Measurements from ENCODE around the gene CYP26C1. TPM values are rescaled to one million over a fixed set of nuclear protein-coding genes. Genes with fewer than 3 reads are reported as not detected.

Gene CYP26C1
- total RNA-seq = not detected

GRCh38 chr10:93059975-93060886, at the start of gene CYP26C1:
Gene CYP26C1 (plus strand): TSS chr10:93060798. CDS start chr10:93061264, 466 bp downstream.
- H3K9me3 Mint-ChIP-seq = no peaks in the 10 kb centered on the region
- H3K27ac Mint-ChIP-seq = no peak within 1 kb of the TSS
- no peak for ATAC-seq (replicated peaks)
- H3K4me3 Mint-ChIP-seq = peak within 1 kb of the TSS; percentile 69
- peaks cover 39% of the 10 kb centered on the region for H3K36me3 Mint-ChIP-seq (ENCODE audit: low read depth)
- H3K4me1 Mint-ChIP-seq = peaks cover 11% of the 10 kb centered on the region
- peaks cover 28% of the 10 kb centered on the region for H3K27me3 Mint-ChIP-seq

GRCh38 chr10:93015722-93016121, 44.9 kb upstream of the CYP26C1 start:
- H3K9me3 Mint-ChIP-seq = no peaks in the 10 kb centered on the region
- no peak for ATAC-seq (replicated peaks)
- H3K27me3 Mint-ChIP-seq = no peaks in the 10 kb centered on the region
- H3K4me3 Mint-ChIP-seq = no peak overlapping the region
- H3K4me1 Mint-ChIP-seq = no peaks in the 10 kb centered on the region
- peaks cover 21% of the 10 kb centered on the region for H3K36me3 Mint-ChIP-seq (ENCODE audit: low read depth)
- no peak overlapping the region for H3K27ac Mint-ChIP-seq

GRCh38 chr10:93023013-93023650, 37.5 kb upstream of the CYP26C1 start:
- no peak for ATAC-seq (replicated peaks)
- Mint-ChIP-seq H3K9me3 (no peaks in the 10 kb centered on the region), H3K36me3 (ENCODE audit: low read depth) (peaks cover 15% of the 10 kb centered on the region), H3K27ac (no peak overlapping the region), H3K4me1 (no peaks in the 10 kb centered on the region), H3K4me3 (no peak overlapping the region), H3K27me3 (no peaks in the 10 kb centered on the region)

- Mint-ChIP-seq H3K36me3 (ENCODE audit: low read depth) (peaks cover 7% of the 10 kb centered on the region), H3K9me3 (no peaks in the 10 kb centered on the region), H3K4me1 (no peaks in the 10 kb centered on the region), H3K27ac (no peak overlapping the region), H3K4me3 (no peak overlapping the region), H3K27me3 (no peaks in the 10 kb centered on the region)
- no peak for ATAC-seq (replicated peaks)
Observed at GRCh38 chr10:93026072-93026471, 34.5 kb upstream of the CYP26C1 start.

- Mint-ChIP-seq H3K4me1 (no peaks in the 10 kb centered on the region), H3K4me3 (no peak overlapping the region), H3K36me3 (ENCODE audit: low read depth) (peaks cover 7% of the 10 kb centered on the region), H3K27ac (no peak overlapping the region), H3K9me3 (no peaks in the 10 kb centered on the region), H3K27me3 (no peaks in the 10 kb centered on the region)
- ATAC-seq (replicated peaks) = no peak
Observed at GRCh38 chr10:93027508-93027907, 33.1 kb upstream of the CYP26C1 start.

GRCh38 chr10:93028883-93029282, 31.7 kb upstream of the CYP26C1 start:
- Mint-ChIP-seq H3K4me1 (no peaks in the 10 kb centered on the region), H3K36me3 (ENCODE audit: low read depth) (peaks cover 7% of the 10 kb centered on the region), H3K27ac (no peak overlapping the region), H3K4me3 (no peak overlapping the region), H3K9me3 (no peaks in the 10 kb centered on the region), H3K27me3 (no peaks in the 10 kb centered on the region)
- no peak for ATAC-seq (replicated peaks)

GRCh38 chr10:93030409-93030808, 30.2 kb upstream of the CYP26C1 start:
- H3K36me3 Mint-ChIP-seq (ENCODE audit: low read depth) = peaks cover 7% of the 10 kb centered on the region
- no peak for ATAC-seq (replicated peaks)
- H3K9me3 Mint-ChIP-seq = no peaks in the 10 kb centered on the region
- no peak overlapping the region for H3K27ac Mint-ChIP-seq
- no peaks in the 10 kb centered on the region for H3K27me3 Mint-ChIP-seq
- no peaks in the 10 kb centered on the region for H3K4me1 Mint-ChIP-seq
- H3K4me3 Mint-ChIP-seq = no peak overlapping the region

- Mint-ChIP-seq H3K27ac (no peak overlapping the region), H3K4me3 (no peak overlapping the region), H3K36me3 (ENCODE audit: low read depth) (no peaks in the 10 kb centered on the region), H3K27me3 (no peaks in the 10 kb centered on the region), H3K9me3 (no peaks in the 10 kb centered on the region), H3K4me1 (no peaks in the 10 kb centered on the region)
- ATAC-seq (replicated peaks) = no peak
Observed at GRCh38 chr10:93032105-93032808, 28.3 kb upstream of the CYP26C1 start.

GRCh38 chr10:93032809-93033137, 27.8 kb upstream of the CYP26C1 start:
- no peaks in the 10 kb centered on the region for H3K9me3 Mint-ChIP-seq
- no peak overlapping the region for H3K27ac Mint-ChIP-seq
- H3K27me3 Mint-ChIP-seq = no peaks in the 10 kb centered on the region
- no peaks in the 10 kb centered on the region for H3K36me3 Mint-ChIP-seq (ENCODE audit: low read depth)
- ATAC-seq (replicated peaks) = no peak
- no peaks in the 10 kb centered on the region for H3K4me1 Mint-ChIP-seq
- no peak overlapping the region for H3K4me3 Mint-ChIP-seq

GRCh38 chr10:93034426-93034825, 26.2 kb upstream of the CYP26C1 start:
- H3K27ac Mint-ChIP-seq = no peak overlapping the region
- ATAC-seq (replicated peaks) = no peak
- H3K4me1 Mint-ChIP-seq = peaks cover 1% of the 10 kb centered on the region
- no peaks in the 10 kb centered on the region for H3K36me3 Mint-ChIP-seq (ENCODE audit: low read depth)
- no peaks in the 10 kb centered on the region for H3K27me3 Mint-ChIP-seq
- H3K9me3 Mint-ChIP-seq = no peaks in the 10 kb centered on the region
- no peak overlapping the region for H3K4me3 Mint-ChIP-seq

GRCh38 chr10:93039110-93039509, 21.5 kb upstream of the CYP26C1 start:
- no peaks in the 10 kb centered on the region for H3K27me3 Mint-ChIP-seq
- no peak overlapping the region for H3K27ac Mint-ChIP-seq
- H3K9me3 Mint-ChIP-seq = no peaks in the 10 kb centered on the region
- H3K36me3 Mint-ChIP-seq (ENCODE audit: low read depth) = no peaks in the 10 kb centered on the region
- H3K4me1 Mint-ChIP-seq = peaks cover 5% of the 10 kb centered on the region
- ATAC-seq (replicated peaks) = no peak
- no peak overlapping the region for H3K4me3 Mint-ChIP-seq

- Mint-ChIP-seq H3K27me3 (no peaks in the 10 kb centered on the region), H3K4me1 (peaks cover 5% of the 10 kb centered on the region), H3K36me3 (ENCODE audit: low read depth) (no peaks in the 10 kb centered on the region), H3K4me3 (no peak overlapping the region), H3K9me3 (no peaks in the 10 kb centered on the region), H3K27ac (no peak overlapping the region)
- no peak for ATAC-seq (replicated peaks)
Observed at GRCh38 chr10:93039721-93040120, 20.9 kb upstream of the CYP26C1 start.

GRCh38 chr10:93054486-93054885, 6.1 kb upstream of the CYP26C1 start:
- Mint-ChIP-seq H3K4me1 (no peaks in the 10 kb centered on the region), H3K36me3 (ENCODE audit: low read depth) (peaks cover 33% of the 10 kb centered on the region), H3K9me3 (no peaks in the 10 kb centered on the region), H3K4me3 (no peak overlapping the region), H3K27ac (no peak overlapping the region), H3K27me3 (peaks cover 3% of the 10 kb centered on the region)
- ATAC-seq (replicated peaks) = no peak

GRCh38 chr10:93058139-93058538, 2.5 kb upstream of the CYP26C1 start:
- Mint-ChIP-seq H3K4me1 (peaks cover 9% of the 10 kb centered on the region), H3K4me3 (no peak overlapping the region), H3K27ac (no peak overlapping the region), H3K36me3 (ENCODE audit: low read depth) (peaks cover 39% of the 10 kb centered on the region), H3K27me3 (peaks cover 10% of the 10 kb centered on the region), H3K9me3 (no peaks in the 10 kb centered on the region)
- no peak for ATAC-seq (replicated peaks)
